HFF-Myc (cell line): Measurements from ENCODE around the gene AGAP3.

Experiments
- DNase-seq: peaks from one replicate; pipeline ENCODE4 v3.0.0-alpha.2; 2011; ENCODE audit warnings: low read depth; ENCODE audit errors: extremely low read depth
- H3K4me3 ChIP-seq: replicated peaks from 2 replicates; pipeline ENCODE4 v1.5.1; 2011; ENCODE audit warnings: low read depth, mild to moderate bottlenecking, control low read depth, low read length
- CTCF ChIP-seq: IDR thresholded peaks from 2 replicates; pipeline ENCODE4 v1.5.1; 2012; ENCODE audit warnings: mild to moderate bottlenecking, low read depth, low read length, control low read depth; ENCODE audit errors: missing control alignments

AGAP3 gene

GRCh38 chr7:151125846-151126481, 39.7 kb downstream of the AGAP3 start:
- DNase-seq = no peak
- H3K4me3 ChIP-seq = no peak overlapping the region
- TF ChIP-seq CTCF = no peak

- H3K4me3 ChIP-seq = no peak overlapping the region
- no peak for DNase-seq
- TF ChIP-seq CTCF = no peak
Observed at GRCh38 chr7:151126491-151127137, 40.3 kb downstream of the AGAP3 start.

GRCh38 chr7:151128144-151128543, 41.9 kb downstream of the AGAP3 start:
- TF ChIP-seq CTCF = no peak

GRCh38 chr7:151128716-151129115, 42.4 kb downstream of the AGAP3 start:
- DNase-seq = no peak
- no peak for TF ChIP-seq CTCF
- H3K4me3 ChIP-seq = no peak overlapping the region

More at GRCh38 chr7:151128144-151128543, 41.9 kb downstream of the AGAP3 start:
- H3K4me3 ChIP-seq = no peak overlapping the region
- no peak for DNase-seq

- no peak overlapping the region for H3K4me3 ChIP-seq
- DNase-seq = no peak
- no peak for TF ChIP-seq CTCF
Observed at GRCh38 chr7:151129117-151129959, 43.1 kb downstream of the AGAP3 start.

- DNase-seq = no peak
Observed at GRCh38 chr7:151129960-151130591, 43.8 kb downstream of the AGAP3 start.

More at GRCh38 chr7:151129960-151130591, 43.8 kb downstream of the AGAP3 start:
- H3K4me3 ChIP-seq = no peak overlapping the region
- no peak for TF ChIP-seq CTCF
